Epithelial cell of esophagus (primary cell): ENCODE results near the gene PTPRM.

ENCODE experiments used
- DNase-seq: peaks from one replicate; pipeline ENCODE4 v3.0.0; 2010; ENCODE audit warnings: low read depth
- H3K4me3 ChIP-seq: 2 replicates; pipeline ENCODE4 v1.5.1; 2011; ENCODE audit warnings: mild to moderate bottlenecking, low read length, control low read depth
- CTCF ChIP-seq: IDR thresholded peaks from 2 replicates; pipeline ENCODE4 v1.5.1; 2011; ENCODE audit warnings: low read depth, mild to moderate bottlenecking, low read length, control low read depth, inconsistent platforms; ENCODE audit not compliant: insufficient read depth; ENCODE audit errors: missing control alignments

Gene PTPRM

GRCh38 chr18:7904529-7904928 is 337.4 kb downstream of the PTPRM start:
- DNase-seq: peak; percentile 65
- TF ChIP-seq CTCF: no peak
- H3K4me3 ChIP-seq: no peak overlapping the region

GRCh38 chr18:7908681-7909299 is 341.7 kb downstream of the PTPRM start:
- DNase-seq: peak; percentile 35
- no peak overlapping the region for H3K4me3 ChIP-seq
- TF ChIP-seq CTCF: no peak

GRCh38 chr18:7914834-7915670 is 347.9 kb downstream of the PTPRM start:
- TF ChIP-seq CTCF: no peak
- no peak for DNase-seq

GRCh38 chr18:7918701-7919100 is 351.6 kb downstream of the PTPRM start:
- no peak overlapping the region for H3K4me3 ChIP-seq
- no peak for DNase-seq
- no peak for TF ChIP-seq CTCF

More at GRCh38 chr18:7914834-7915670, 347.9 kb downstream of the PTPRM start:
- H3K4me3 ChIP-seq: no peak overlapping the region

GRCh38 chr18:7919565-7919964 is 352.4 kb downstream of the PTPRM start:
- no peak overlapping the region for H3K4me3 ChIP-seq
- no peak for DNase-seq
- no peak for TF ChIP-seq CTCF

GRCh38 chr18:7921938-7922587 is 354.9 kb downstream of the PTPRM start:
- H3K4me3 ChIP-seq: no peak overlapping the region
- DNase-seq: peak; percentile 80
- no peak for TF ChIP-seq CTCF
